ENCODE measurements around the gene PIAS1. TPM values are rescaled to one million over a fixed set of nuclear protein-coding genes. Genes with fewer than 3 reads are reported as not detected.

The PIAS1 gene
- polyA plus RNA-seq (2011; rRNA removed), result 49.5 and 53.7 TPM in 2 replicates
- polyA plus RNA-seq (2012; cell fraction: cytosol; rRNA removed), result 15.7 and 16.1 TPM in 2 replicates
- 17.4 and 24.2 TPM in 2 replicates for polyA plus RNA-seq (2012; cell fraction: nucleus; rRNA removed)
- polyA plus RNA-seq (2017; fragmentation: RNase III; extraction: RNeasy Plus Mini Kit Qiagen cat#74134 plus additional on column Dnase treatment), result 18.0 to 23.2 TPM (median 21.4 TPM) in 3 replicates
- polyA minus RNA-seq (2011; rRNA and poly(A)+ RNA removed), result 97.3 and 119 TPM in 2 replicates

GRCh38 chr15:68053701-68054627, at the start of gene PIAS1:
TSS of gene PIAS1 (plus strand) at chr15:68054315. CDS start at chr15:68054327, 12 bp downstream.
- 14% methylated on average over 36 of the region's 72 CpGs for WGBS (ENCODE audit: missing lambda C conversion rate)
- FAIRE-seq, result no peak
- POLR2A ChIA-PET, result interaction anchor here (0.5 to 2.3 kb wide), 21 partner anchors 8 to 213 kb away, joined by 3 to 29 read pairs (median 4); no protein-coding TSS in a partner anchor
- peaks cover 32% of the 10 kb centered on the region for H3K4me1 ChIP-seq
- no peak for TF ChIP-seq JUNB (IDR thresholded peaks at IDR 0.05)
- TF ChIP-seq MYC (IDR thresholded peaks at IDR 0.05; ENCODE audit: borderline replicate concordance, low read length), result no peak
- 0 out of 2 replicates have a peak, but pooled peaks have one; percentile 21 for TF ChIP-seq TP53 (CRISPR knock-in tag; IDR thresholded peaks at IDR 0.05)
- peak; percentile 89 for TF ChIP-seq PHF8 (IDR thresholded peaks at IDR 0.05; ENCODE audit: borderline replicate concordance, low read depth)
- TF ChIP-seq PBX3 (IDR thresholded peaks at IDR 0.05), result no peak
- peak; percentile 75 for TF ChIP-seq BHLHE40 (IDR thresholded peaks at IDR 0.05; ENCODE audit: low read depth, low read length)
- TF ChIP-seq, protein P1, sequence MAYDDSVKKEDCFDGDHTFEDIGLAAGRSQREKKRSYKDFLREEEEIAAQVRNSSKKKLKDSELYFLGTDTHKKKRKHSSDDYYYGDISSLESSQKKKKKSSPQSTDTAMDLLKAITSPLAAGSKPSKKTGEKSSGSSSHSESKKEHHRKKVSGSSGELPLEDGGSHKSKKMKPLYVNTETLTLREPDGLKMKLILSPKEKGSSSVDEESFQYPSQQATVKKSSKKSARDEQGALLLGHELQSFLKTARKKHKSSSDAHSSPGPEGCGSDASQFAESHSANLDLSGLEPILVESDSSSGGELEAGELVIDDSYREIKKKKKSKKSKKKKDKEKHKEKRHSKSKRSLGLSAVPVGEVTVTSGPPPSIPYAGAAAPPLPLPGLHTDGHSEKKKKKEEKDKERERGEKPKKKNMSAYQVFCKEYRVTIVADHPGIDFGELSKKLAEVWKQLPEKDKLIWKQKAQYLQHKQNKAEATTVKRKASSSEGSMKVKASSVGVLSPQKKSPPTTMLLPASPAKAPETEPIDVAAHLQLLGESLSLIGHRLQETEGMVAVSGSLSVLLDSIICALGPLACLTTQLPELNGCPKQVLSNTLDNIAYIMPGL (CRISPR knock-in tag; IDR thresholded peaks at IDR 0.05; ENCODE audit: borderline replicate concordance), result no peak
- peak; percentile 63; the same call in 1 of the 2 replicates for TF ChIP-seq HOXB5 (CRISPR knock-in tag; IDR thresholded peaks at IDR 0.05)
- TF ChIP-seq, protein P2, sequence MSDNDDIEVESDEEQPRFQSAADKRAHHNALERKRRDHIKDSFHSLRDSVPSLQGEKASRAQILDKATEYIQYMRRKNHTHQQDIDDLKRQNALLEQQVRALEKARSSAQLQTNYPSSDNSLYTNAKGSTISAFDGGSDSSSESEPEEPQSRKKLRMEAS (IDR thresholded peaks at IDR 0.05), result peak; percentile 97
- TF ChIP-seq, protein P3, sequence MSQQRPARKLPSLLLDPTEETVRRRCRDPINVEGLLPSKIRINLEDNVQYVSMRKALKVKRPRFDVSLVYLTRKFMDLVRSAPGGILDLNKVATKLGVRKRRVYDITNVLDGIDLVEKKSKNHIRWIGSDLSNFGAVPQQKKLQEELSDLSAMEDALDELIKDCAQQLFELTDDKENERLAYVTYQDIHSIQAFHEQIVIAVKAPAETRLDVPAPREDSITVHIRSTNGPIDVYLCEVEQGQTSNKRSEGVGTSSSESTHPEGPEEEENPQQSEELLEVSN (IDR thresholded peaks at IDR 0.05; ENCODE audit: borderline replicate concordance, low read depth), result peak; percentile 98
- peak; percentile 21 for TF ChIP-seq SMC3 (IDR thresholded peaks at IDR 0.05)
- peak; percentile 3 for TF ChIP-seq ZFP36 (IDR thresholded peaks at IDR 0.05; ENCODE audit: borderline replicate concordance, partially characterized antibody)
- TF ChIP-seq FOSB (CRISPR knock-in tag; IDR thresholded peaks at IDR 0.05), result no peak
- TF ChIP-seq HOXB13 (CRISPR knock-in tag; IDR thresholded peaks at IDR 0.05; ENCODE audit: low read depth), result no peak
- TF ChIP-seq HDAC2 (IDR thresholded peaks at IDR 0.05), result 0 out of 2 replicates have a peak, but pooled peaks have one; percentile 25
- TF ChIP-seq JUN (IDR thresholded peaks at IDR 0.05), result peak in 1 of 2 experiments; percentile 83; a peak in 3 of 5 replicates
- TF ChIP-seq BCL3 (IDR thresholded peaks at IDR 0.05), result peak; percentile 70; the same call in 1 of the 3 replicates
- no peak for TF ChIP-seq TFCP2L1 (CRISPR knock-in tag; IDR thresholded peaks at IDR 0.05)
- TF ChIP-seq NR3C1 (IDR thresholded peaks at IDR 0.05), result no peak
- TF ChIP-seq EHF (CRISPR knock-in tag; IDR thresholded peaks at IDR 0.05), result no peak
- TF ChIP-seq, protein P4, sequence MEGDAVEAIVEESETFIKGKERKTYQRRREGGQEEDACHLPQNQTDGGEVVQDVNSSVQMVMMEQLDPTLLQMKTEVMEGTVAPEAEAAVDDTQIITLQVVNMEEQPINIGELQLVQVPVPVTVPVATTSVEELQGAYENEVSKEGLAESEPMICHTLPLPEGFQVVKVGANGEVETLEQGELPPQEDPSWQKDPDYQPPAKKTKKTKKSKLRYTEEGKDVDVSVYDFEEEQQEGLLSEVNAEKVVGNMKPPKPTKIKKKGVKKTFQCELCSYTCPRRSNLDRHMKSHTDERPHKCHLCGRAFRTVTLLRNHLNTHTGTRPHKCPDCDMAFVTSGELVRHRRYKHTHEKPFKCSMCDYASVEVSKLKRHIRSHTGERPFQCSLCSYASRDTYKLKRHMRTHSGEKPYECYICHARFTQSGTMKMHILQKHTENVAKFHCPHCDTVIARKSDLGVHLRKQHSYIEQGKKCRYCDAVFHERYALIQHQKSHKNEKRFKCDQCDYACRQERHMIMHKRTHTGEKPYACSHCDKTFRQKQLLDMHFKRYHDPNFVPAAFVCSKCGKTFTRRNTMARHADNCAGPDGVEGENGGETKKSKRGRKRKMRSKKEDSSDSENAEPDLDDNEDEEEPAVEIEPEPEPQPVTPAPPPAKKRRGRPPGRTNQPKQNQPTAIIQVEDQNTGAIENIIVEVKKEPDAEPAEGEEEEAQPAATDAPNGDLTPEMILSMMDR (IDR thresholded peaks at IDR 0.05), result 0 out of 3 replicates have a peak, but pooled peaks have one; percentile 7
- no peak for TF ChIP-seq HES2 (IDR thresholded peaks at IDR 0.05)
- TF ChIP-seq POLR2A (IDR thresholded peaks at IDR 0.05; ENCODE audit: low read length), result peak; percentile 80
- no peak for TF ChIP-seq RARB (CRISPR knock-in tag; IDR thresholded peaks at IDR 0.05)
- no peak for TF ChIP-seq HEYL (CRISPR knock-in tag; IDR thresholded peaks at IDR 0.05)
- no peak for TF ChIP-seq FOXS1 (CRISPR knock-in tag; IDR thresholded peaks at IDR 0.05)
- TF ChIP-seq ZNF302 (CRISPR knock-in tag; IDR thresholded peaks at IDR 0.05), result 0 out of 2 replicates have a peak, but pooled peaks have one; percentile 35
- peak; percentile 76 for TF ChIP-seq KDM5A (IDR thresholded peaks at IDR 0.05)
- no peak for TF ChIP-seq USF2 (IDR thresholded peaks at IDR 0.05)
- TF ChIP-seq CBX8 (IDR thresholded peaks at IDR 0.05), result no peak
- peak within 1 kb of the TSS; percentile 88 for H3K4me2 ChIP-seq
- peak; percentile 91 to 95 for DNase-seq (ENCODE audit: low read depth in 1 of 2, low spot score in 1 of 2)
- peak within 1 kb of the TSS; percentile 90 for H3K4me3 ChIP-seq
- CTCF ChIA-PET, result interaction anchor here (1.1 to 2.8 kb wide), 8 partner anchors 9 to 191 kb away, joined by 3 to 17 read pairs (median 4); no protein-coding TSS in a partner anchor
- H3K9me3 ChIP-seq, result no peaks in the 10 kb centered on the region
- peak within 1 kb of the TSS; percentile 91 to 96 for H3K27ac ChIP-seq
- ATAC-seq, result peak; percentile 92 to 95
